ENCODE measurements around the gene ALAS1. TPM values are rescaled to one million over a fixed set of nuclear protein-coding genes. Genes with fewer than 3 reads are reported as not detected.

Gene ALAS1
- polyA plus RNA-seq, 1 donor from 2014 or later, result 24.8 TPM

Other genes with a start within 250 kb of the ALAS1 start
- gene GPR62, start 242.8 kb upstream of the ALAS1 start, polyA plus RNA-seq, result not detected
- 13.9 TPM for gene PCBP4, start 230.7 kb upstream of the ALAS1 start, polyA plus RNA-seq
- 106 TPM for gene ABHD14B, start 224.1 kb upstream of the ALAS1 start, polyA plus RNA-seq
- 61.6 TPM for gene ABHD14A, start 223.1 kb upstream of the ALAS1 start, polyA plus RNA-seq
- 18.0 TPM for gene ACY1, start 214.6 kb upstream of the ALAS1 start, polyA plus RNA-seq
- 1,567 TPM for gene RPL29, start 202.3 kb upstream of the ALAS1 start, polyA plus RNA-seq
- gene DUSP7, start 141.6 kb upstream of the ALAS1 start, polyA plus RNA-seq, result 1.1 TPM
- 1.2 TPM for gene POC1A, start 43.7 kb upstream of the ALAS1 start, polyA plus RNA-seq
- gene TLR9, start 27.5 kb downstream of the ALAS1 start, polyA plus RNA-seq, result 10.4 TPM
- 108 TPM for gene TWF2, start 41.0 kb downstream of the ALAS1 start, polyA plus RNA-seq
- gene PPM1M, start 47.6 kb downstream of the ALAS1 start, polyA plus RNA-seq, result 51.3 TPM
- gene WDR82, start 80.5 kb downstream of the ALAS1 start, polyA plus RNA-seq, result 55.0 TPM
- 7.4 TPM for gene GLYCTK, start 89.7 kb downstream of the ALAS1 start, polyA plus RNA-seq
- gene DNAH1, start 118.2 kb downstream of the ALAS1 start, polyA plus RNA-seq, result 1.1 TPM
- 25.9 TPM for gene BAP1, start 211.8 kb downstream of the ALAS1 start, polyA plus RNA-seq
- 15.0 TPM for gene PHF7, start 212.5 kb downstream of the ALAS1 start, polyA plus RNA-seq
- gene SEMA3G, start 246.9 kb downstream of the ALAS1 start, polyA plus RNA-seq, result 0.04 TPM